Muscle of leg (tissue), 11 donors: Measurements from ENCODE around the gene TMEM196. TPM values are rescaled to one million over a fixed set of nuclear protein-coding genes. Genes with fewer than 3 reads are reported as not detected.

Source experiments
- DNase-seq: peaks from one replicate; pipeline ENCODE4 v3.0.0; 2013
- H3K27ac ChIP-seq: one replicate; pipeline ENCODE4 v1.5.1; 2013; ENCODE audit warnings: mild to moderate bottlenecking, low read length, control low read depth
- H3K27me3 ChIP-seq: one replicate; pipeline ENCODE4 v1.6.1; 2013; ENCODE audit warnings: low read length; ENCODE audit not compliant: control insufficient read depth, insufficient read depth
- H3K36me3 ChIP-seq: one replicate; pipeline ENCODE4 v1.6.1; 2013; ENCODE audit warnings: low read length; ENCODE audit not compliant: control insufficient read depth, insufficient read depth
- H3K4me1 ChIP-seq: one replicate; pipeline ENCODE4 v1.6.1; 2013; ENCODE audit warnings: low read length; ENCODE audit not compliant: control insufficient read depth, insufficient read depth
- H3K4me3 ChIP-seq: one replicate; pipeline ENCODE4 v1.5.1; 2013; ENCODE audit warnings: low read length, control low read depth
- H3K9me3 ChIP-seq: replicated peaks from 2 replicates; pipeline ENCODE4 v1.6.1; 2013; ENCODE audit warnings: low read depth, low read length; ENCODE audit not compliant: control insufficient read depth
- WGBS: methylation state at CpG from one replicate; pipeline ENCODE4 v1.1.5; 2013; ENCODE audit warnings: missing lambda C conversion rate; ENCODE audit not compliant: insufficient coverage; 5-methylcytosine and 5-hydroxymethylcytosine counted together
- polyA plus RNA-seq, 8 donors: library from polyadenylated mRNA; unstranded; fragments of 120-200 nt; gene quantifications; one replicate each; pipeline versions ENCODE4 v1.2.1 to v1.2.3, GENCODE V29; 2013; ENCODE audit warnings: inconsistent platforms in 1 of 8, low replicate concordance in 1 of 8; ENCODE audit not compliant: insufficient read length in 8 of 8, insufficient read depth in 1 of 8
- total RNA-seq: library from RNA; stranded (reverse); fragments of 120-200 nt; gene quantifications from one replicate; pipeline ENCODE4 v1.2.4, GENCODE V29; 2013

TMEM196 gene
- total and polyA plus RNA-seq, 9 donors = 0.04 to 0.36 (median 0.09) TPM; not detected in 1

DNA sequence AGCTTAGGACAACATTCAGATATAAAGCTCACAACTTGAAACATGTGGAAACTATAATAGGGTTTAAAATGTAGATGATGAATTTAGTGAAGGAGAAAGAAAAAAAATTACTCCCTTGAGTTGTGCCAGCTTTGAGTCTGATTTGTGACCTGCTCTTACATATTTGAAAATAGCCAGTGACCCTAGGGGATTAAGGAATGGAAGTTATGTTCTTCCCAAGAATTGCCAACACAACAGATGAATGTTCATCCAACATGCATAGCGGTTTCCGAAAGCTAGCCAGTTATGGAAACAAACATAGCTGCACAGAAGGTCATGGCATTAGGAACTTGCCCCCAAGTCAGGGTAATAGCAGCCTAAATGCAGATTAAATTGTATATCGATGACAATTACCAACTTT is 10.8 kb downstream of the TMEM196 start:
- Histone ChIP-seq H3K27me3 (no peaks in the 10 kb centered on the region), H3K27ac (no peak overlapping the region), H3K36me3 (no peaks in the 10 kb centered on the region), H3K4me1 (no peaks in the 10 kb centered on the region), H3K4me3 (no peak overlapping the region), H3K9me3 (no peaks in the 10 kb centered on the region)
- peak; percentile 9 for DNase-seq
- WGBS = no CpG with 5 or more reads among the region's 3 CpGs

GRCh38 chr7:19754521-19755116 is 18.8 kb downstream of the TMEM196 start:
- peak; percentile 29 for DNase-seq
- no peaks in the 10 kb centered on the region for H3K36me3 ChIP-seq
- H3K4me3 ChIP-seq = no peak overlapping the region
- no peaks in the 10 kb centered on the region for H3K27me3 ChIP-seq
- no CpG with 5 or more reads among the region's 6 CpGs for WGBS
- H3K9me3 ChIP-seq = no peaks in the 10 kb centered on the region
- no peak overlapping the region for H3K27ac ChIP-seq
- no peaks in the 10 kb centered on the region for H3K4me1 ChIP-seq

- Histone ChIP-seq H3K36me3 (no peaks in the 10 kb centered on the region), H3K27me3 (no peaks in the 10 kb centered on the region), H3K4me1 (no peaks in the 10 kb centered on the region), H3K9me3 (no peaks in the 10 kb centered on the region), H3K27ac (no peak overlapping the region), H3K4me3 (no peak overlapping the region)
- peak; percentile 21 for DNase-seq
- 40% methylated on average over 1 of the region's 3 CpGs for WGBS
Measured at GRCh38 chr7:19752020-19752419, 21.4 kb downstream of the TMEM196 start.

DNA sequence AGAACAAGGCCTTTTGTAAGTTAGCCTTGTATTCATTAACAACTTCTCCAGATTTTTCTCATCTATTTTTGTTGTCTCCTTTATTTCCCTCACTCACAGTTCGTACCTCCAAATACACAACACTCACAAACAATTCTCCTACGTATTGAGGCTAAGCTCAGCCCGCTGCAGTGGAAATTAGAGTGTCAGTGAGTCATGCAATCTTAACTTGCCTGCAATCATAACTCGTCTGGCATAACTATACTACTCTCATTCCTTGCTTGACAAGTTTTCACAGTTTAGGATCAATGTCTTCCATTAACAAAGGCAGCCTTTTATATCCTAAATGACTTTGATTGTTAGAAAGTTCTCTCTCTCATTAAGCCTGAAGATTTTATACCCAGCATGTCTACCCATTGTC is 23.8 kb downstream of the TMEM196 start:
- Histone ChIP-seq H3K4me1 (no peaks in the 10 kb centered on the region), H3K27ac (no peak overlapping the region), H3K9me3 (no peaks in the 10 kb centered on the region), H3K27me3 (no peaks in the 10 kb centered on the region), H3K36me3 (no peaks in the 10 kb centered on the region), H3K4me3 (no peak overlapping the region)
- WGBS = no CpG with 5 or more reads among the region's 4 CpGs
- no peak for DNase-seq

DNA sequence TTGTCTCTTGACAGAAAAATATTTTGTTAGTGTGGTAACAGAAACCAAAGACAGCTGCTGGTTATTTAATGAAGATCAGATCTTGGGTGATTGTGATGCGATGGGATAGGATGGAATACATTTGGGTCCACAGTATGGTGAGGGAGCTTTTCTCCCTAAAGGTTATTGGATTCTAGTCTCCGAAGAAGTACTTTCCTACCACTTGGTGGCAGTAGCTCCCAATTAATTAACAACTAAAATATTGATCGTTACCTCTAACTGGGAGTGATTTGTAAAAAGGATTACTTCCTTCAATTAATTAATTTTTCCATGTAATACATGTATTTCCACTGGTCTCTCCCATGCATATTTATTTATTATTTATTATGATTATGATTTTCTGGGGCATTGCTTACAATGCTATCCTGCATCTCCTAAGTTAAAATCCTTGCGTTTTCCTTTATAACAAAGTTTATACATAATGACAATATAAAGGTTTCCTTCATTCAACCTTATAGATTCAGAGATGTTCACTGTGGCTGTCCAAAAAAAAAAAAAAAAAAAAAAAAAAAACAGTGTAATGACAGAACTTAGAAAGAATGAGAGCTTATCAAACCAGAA is 25.6 kb downstream of the TMEM196 start:
- no CpG with 5 or more reads among the region's 4 CpGs for WGBS
- Histone ChIP-seq H3K4me1 (no peaks in the 10 kb centered on the region), H3K27me3 (no peaks in the 10 kb centered on the region), H3K4me3 (no peak overlapping the region), H3K36me3 (no peaks in the 10 kb centered on the region), H3K27ac (no peak overlapping the region), H3K9me3 (no peaks in the 10 kb centered on the region)
- DNase-seq = peak; percentile 53

DNA sequence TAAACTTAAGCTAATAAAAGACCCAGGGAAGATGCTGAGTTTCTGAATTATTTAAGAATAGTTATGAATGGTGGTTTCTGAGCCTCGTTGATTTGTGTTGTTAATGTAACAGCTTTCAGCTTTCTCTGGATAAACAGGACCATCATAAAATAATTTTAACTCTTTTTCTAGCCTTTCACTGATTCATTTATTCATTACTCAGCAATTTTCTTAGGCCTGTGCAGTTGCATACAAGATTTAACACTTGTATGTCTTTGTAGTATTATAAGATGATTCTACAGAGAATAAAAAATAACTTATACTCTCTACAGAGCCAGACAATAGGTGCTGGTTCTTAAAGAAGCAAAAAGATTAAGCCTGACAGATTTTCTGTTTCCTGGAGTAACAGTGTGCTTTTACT is 29.3 kb downstream of the TMEM196 start:
- no peaks in the 10 kb centered on the region for H3K36me3 ChIP-seq
- no CpG with 5 or more reads among the region's 1 CpG for WGBS
- no peaks in the 10 kb centered on the region for H3K27me3 ChIP-seq
- H3K4me3 ChIP-seq = no peak overlapping the region
- H3K9me3 ChIP-seq = no peaks in the 10 kb centered on the region
- H3K27ac ChIP-seq = no peak overlapping the region
- no peak for DNase-seq
- no peaks in the 10 kb centered on the region for H3K4me1 ChIP-seq

DNA sequence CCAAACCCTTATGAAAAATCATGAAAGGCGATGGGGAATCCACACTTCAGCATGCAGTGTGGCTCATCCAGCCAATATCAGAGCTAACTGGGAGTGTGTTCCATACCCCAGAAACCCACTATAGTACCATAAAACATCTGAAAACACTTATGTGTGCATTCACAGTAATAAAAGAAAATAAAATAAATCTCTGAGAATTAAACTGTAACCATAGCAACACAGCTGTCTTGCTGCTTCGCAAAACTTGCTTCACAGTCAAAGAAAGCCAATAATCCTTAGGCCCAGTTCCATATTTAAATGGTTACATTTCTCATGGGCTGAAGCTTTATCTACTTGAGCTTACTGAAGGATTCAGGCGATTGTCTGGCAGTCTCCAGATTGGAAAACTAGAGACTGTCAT is 44.7 kb downstream of the TMEM196 start:
- Histone ChIP-seq H3K27ac (no peak overlapping the region), H3K27me3 (no peaks in the 10 kb centered on the region), H3K4me3 (no peak overlapping the region), H3K4me1 (no peaks in the 10 kb centered on the region), H3K36me3 (no peaks in the 10 kb centered on the region), H3K9me3 (no peaks in the 10 kb centered on the region)
- peak; percentile 88 for DNase-seq
- WGBS = no CpG with 5 or more reads among the region's 3 CpGs

DNA sequence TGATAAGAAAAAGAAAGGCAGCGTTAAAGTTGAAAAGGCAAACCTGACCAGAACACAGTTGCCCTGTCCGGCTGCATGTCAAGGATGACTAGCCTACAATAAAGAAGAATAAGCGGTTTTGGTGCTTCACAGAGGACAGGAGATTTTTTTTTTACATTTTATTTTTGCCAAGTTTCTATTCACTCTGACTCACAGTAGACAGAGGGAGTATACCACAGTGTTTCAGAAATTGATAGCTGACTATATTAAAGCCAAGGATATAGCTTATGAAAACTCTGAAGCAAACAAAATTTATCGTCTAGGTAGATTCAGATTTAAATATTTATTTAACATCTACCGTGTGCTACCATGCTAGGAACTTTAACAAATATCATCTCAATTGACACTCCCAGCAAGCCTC is 47.6 kb downstream of the TMEM196 start:
- no peak for DNase-seq
- H3K27me3 ChIP-seq = no peaks in the 10 kb centered on the region
- no peaks in the 10 kb centered on the region for H3K9me3 ChIP-seq
- no peak overlapping the region for H3K27ac ChIP-seq
- no peaks in the 10 kb centered on the region for H3K4me1 ChIP-seq
- no peak overlapping the region for H3K4me3 ChIP-seq
- 83% methylated on average over 2 of the region's 5 CpGs for WGBS
- no peaks in the 10 kb centered on the region for H3K36me3 ChIP-seq

- Histone ChIP-seq H3K27me3 (no peaks in the 10 kb centered on the region), H3K9me3 (no peaks in the 10 kb centered on the region), H3K4me1 (no peaks in the 10 kb centered on the region), H3K27ac (no peak overlapping the region), H3K4me3 (no peak overlapping the region), H3K36me3 (no peaks in the 10 kb centered on the region)
- WGBS = no CpG with 5 or more reads among the region's 1 CpG
- no peak for DNase-seq
Measured at GRCh38 chr7:19715499-19715898, 57.9 kb downstream of the TMEM196 start.

DNA sequence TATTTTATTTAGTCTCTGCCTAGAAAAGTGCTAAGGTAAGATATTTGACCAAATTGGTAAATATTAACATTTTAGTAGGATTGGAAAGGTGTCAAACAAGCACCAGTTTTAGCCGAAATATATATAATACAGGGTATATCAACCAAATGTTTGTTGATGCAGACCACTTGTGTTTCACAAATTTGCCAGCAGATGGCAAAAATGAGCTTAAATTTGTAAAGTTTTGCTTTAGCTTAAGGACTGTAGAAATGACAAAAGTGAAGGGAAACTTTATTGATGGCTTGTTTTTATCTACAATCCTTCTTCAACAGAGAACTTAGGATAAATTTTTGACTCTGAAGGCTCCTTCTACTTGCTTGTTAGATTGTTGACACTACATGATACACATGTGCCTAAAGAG is 59.7 kb downstream of the TMEM196 start:
- no CpG with 5 or more reads among the region's 1 CpG for WGBS
- no peak overlapping the region for H3K27ac ChIP-seq
- peak; percentile 64 for DNase-seq

DNA sequence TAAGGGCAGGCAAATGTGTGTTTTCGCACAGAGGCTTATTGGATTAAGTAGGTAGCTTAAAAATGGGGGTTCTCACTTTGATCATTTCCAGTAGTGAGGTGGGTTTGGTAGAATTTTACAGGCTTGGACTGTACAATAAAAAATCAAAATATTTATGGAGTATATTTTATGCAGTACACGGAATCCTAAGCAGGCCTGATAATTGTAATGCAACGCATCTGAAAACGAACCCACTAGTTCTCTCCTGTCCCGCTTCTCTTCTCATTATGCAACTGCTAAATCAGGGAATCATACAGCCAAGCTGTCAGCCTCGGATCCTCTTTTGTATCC is 64.2 kb downstream of the TMEM196 start:
- Histone ChIP-seq H3K36me3 (no peaks in the 10 kb centered on the region), H3K9me3 (no peaks in the 10 kb centered on the region), H3K27me3 (no peaks in the 10 kb centered on the region), H3K4me1 (peaks cover 10% of the 10 kb centered on the region), H3K4me3 (peak overlapping the region; percentile 92), H3K27ac (no peak overlapping the region)
- 63% methylated on average over 3 of the region's 6 CpGs for WGBS
- no peak for DNase-seq

More for the DNA sequence above, 59.7 kb downstream of the TMEM196 start:
- H3K4me3 ChIP-seq = no peak overlapping the region
- H3K9me3 ChIP-seq = no peaks in the 10 kb centered on the region
- peaks cover 4% of the 10 kb centered on the region for H3K4me1 ChIP-seq
- H3K36me3 ChIP-seq = no peaks in the 10 kb centered on the region
- H3K27me3 ChIP-seq = no peaks in the 10 kb centered on the region
